ENCODE measurements around the gene SNAPIN. TPM values are rescaled to one million over a fixed set of nuclear protein-coding genes. Genes with fewer than 3 reads are reported as not detected.

The SNAPIN gene
- total RNA-seq, 4 donors from 2014 or later: 64.0 to 127 (median 90.0) TPM

GRCh38 chr1:153646672-153647345 is 11.7 kb upstream of the SNAPIN start:
- TF ChIP-seq CTCF (IDR thresholded peaks at IDR 0.05 in 4 of 5, conservative IDR thresholded peaks at IDR 0.05 in 1 of 5): no peak
- no peak for TF ChIP-seq POLR2A (IDR thresholded peaks at IDR 0.05)
- intact Hi-C loops (cut with DNase I; ENCODE audit: low total_unique reads) (no loop called here), in situ Hi-C loops (cut with MboI; ENCODE audit: low sequenced_read_pairs in 4 of 4) (no loop called here)
- no peak overlapping the region for H3K4me3 ChIP-seq
- peaks cover 44 to 70% of the 10 kb centered on the region in 2 donors for H3K4me1 ChIP-seq
- peaks cover 0 to 43% of the 10 kb centered on the region in 2 donors for H3K36me3 ChIP-seq
- peak overlapping the region; percentile 95 to 100 (median 100) for H3K27ac ChIP-seq
- no peaks in the 10 kb centered on the region for H3K9me3 ChIP-seq
- no peak for DNase-seq
- no peak for ATAC-seq
- H3K27me3 ChIP-seq: no peaks in the 10 kb centered on the region

GRCh38 chr1:153647346-153647714 is 11.2 kb upstream of the SNAPIN start:
- Histone ChIP-seq H3K36me3 (peaks cover 0 to 38% of the 10 kb centered on the region in 2 donors), H3K27me3 (no peaks in the 10 kb centered on the region), H3K4me3 (no peak overlapping the region), H3K4me1 (peaks cover 40 to 65% of the 10 kb centered on the region in 2 donors), H3K9me3 (no peaks in the 10 kb centered on the region), H3K27ac (peak overlapping the region; percentile 95 to 100 (median 100))
- ATAC-seq (no peak), DNase-seq (no peak)
- intact Hi-C loops (cut with DNase I; ENCODE audit: low total_unique reads) (no loop called here), in situ Hi-C loops (cut with MboI; ENCODE audit: low sequenced_read_pairs in 4 of 4) (no loop called here)
- TF ChIP-seq CTCF (IDR thresholded peaks at IDR 0.05 in 4 of 5, conservative IDR thresholded peaks at IDR 0.05 in 1 of 5) (no peak), POLR2A (IDR thresholded peaks at IDR 0.05) (no peak)

- Histone ChIP-seq H3K4me3 (no peak overlapping the region), H3K36me3 (peaks cover 0 to 30% of the 10 kb centered on the region in 2 donors), H3K27me3 (no peaks in the 10 kb centered on the region), H3K4me1 (peaks cover 36 to 57% of the 10 kb centered on the region in 2 donors), H3K27ac (peak overlapping the region; percentile 84 to 100 (median 100)), H3K9me3 (no peaks in the 10 kb centered on the region)
- in situ Hi-C loops (cut with MboI; ENCODE audit: low sequenced_read_pairs in 4 of 4) (no loop called here), intact Hi-C loops (cut with DNase I; ENCODE audit: low total_unique reads) (no loop called here)
- TF ChIP-seq POLR2A (IDR thresholded peaks at IDR 0.05): no peak
- no peak for TF ChIP-seq CTCF (IDR thresholded peaks at IDR 0.05 in 4 of 5, conservative IDR thresholded peaks at IDR 0.05 in 1 of 5)
- ATAC-seq (no peak), DNase-seq (no peak)
Observed at GRCh38 chr1:153648000-153648643, 10.4 kb upstream of the SNAPIN start.

- H3K4me1 ChIP-seq: peaks cover 27 to 46% of the 10 kb centered on the region in 2 donors
- H3K4me3 ChIP-seq: no peak overlapping the region
- H3K27ac ChIP-seq: peak overlapping the region; percentile 76 to 100 (median 92)
- ATAC-seq: peak; percentile 12 to 26
- in situ Hi-C loops (cut with MboI; ENCODE audit: low sequenced_read_pairs in 4 of 4) (no loop called here), intact Hi-C loops (cut with DNase I; ENCODE audit: low total_unique reads) (no loop called here)
- no peak for DNase-seq
- no peak for TF ChIP-seq CTCF (IDR thresholded peaks at IDR 0.05 in 4 of 5, conservative IDR thresholded peaks at IDR 0.05 in 1 of 5)
- TF ChIP-seq POLR2A (IDR thresholded peaks at IDR 0.05): no peak
- H3K9me3 ChIP-seq: no peaks in the 10 kb centered on the region
- H3K36me3 ChIP-seq: peaks cover 0 to 21% of the 10 kb centered on the region in 2 donors
- no peaks in the 10 kb centered on the region for H3K27me3 ChIP-seq
Observed at GRCh38 chr1:153649137-153649862, 9.2 kb upstream of the SNAPIN start.

All from gastrocnemius medialis (tissue), 4 donors.